B cell (primary cell): Measurements from ENCODE around the gene RBMS3.

ENCODE experiments used
- CTCF ChIP-seq: fragments of 200-600 bp; IDR thresholded peaks from one replicate; pipeline ENCODE4 v1.8.0; 2022; ENCODE audit warnings: antibody characterized with exemption, mild to moderate bottlenecking
- EZH2 ChIP-seq: IDR thresholded peaks from 2 replicates; pipeline ENCODE4 v1.6.1; 2012; ENCODE audit warnings: borderline replicate concordance, low read depth, mild to moderate bottlenecking, moderate library complexity, low read length; ENCODE audit not compliant: insufficient read depth, poor library complexity, severe bottlenecking

GRCh38 chr3:29619676-29620075, 338.8 kb downstream of the RBMS3 start:
- TF ChIP-seq EZH2, result no peak
- TF ChIP-seq CTCF, result no peak
